Activated naive CD4-positive, alpha-beta T cell treated with anti-CD3 and anti-CD28 coated beads, Interleukin-2, amount 50 U/mL, for 72 hours (primary cell): ENCODE results near the gene BCAN. TPM values are rescaled to one million over a fixed set of nuclear protein-coding genes. Genes with fewer than 3 reads are reported as not detected.
"Not testable (repeated sequence)": the region's sequence is repeated elsewhere in the genome, so short reads cannot be mapped to it uniquely, and the experiment has no call there.

Experiments
- ATAC-seq, 2 donors: fragments of 150-1000 bp; cut with Tn5 transposase; 2 replicates each; pipeline ENCODE4 v1.10.0; 2021; ENCODE audit warnings: mild to moderate bottlenecking in 2 of 2, moderate library complexity in 2 of 2
- DNase-seq, 2 donors: peaks; one replicate each; pipeline ENCODE4 v3.0.0; 2021 to 2022; ENCODE audit warnings: low spot score in 2 of 2
- H3K27ac Mint-ChIP-seq, 2 donors: one replicate each; pipeline ENCODE4 v1.8.0; 2022; ENCODE audit warnings: mild to moderate bottlenecking in 2 of 2, mixed read lengths in 2 of 2
- H3K36me3 Mint-ChIP-seq, 2 donors: one replicate each; pipeline ENCODE4 v1.8.0; 2022; ENCODE audit warnings: mixed read lengths in 2 of 2
- H3K9me3 Mint-ChIP-seq, 2 donors: one replicate each; pipeline ENCODE4 v1.8.0; 2022; ENCODE audit warnings: mixed read lengths in 2 of 2
- total RNA-seq, 2 donors: library from RNA; stranded (reverse); gene quantifications; one replicate each; pipeline ENCODE4 v1.2.3, GENCODE V29; 2022

BCAN gene
- total RNA-seq, 2 donors from 2014 or later, result not detected

DNA sequence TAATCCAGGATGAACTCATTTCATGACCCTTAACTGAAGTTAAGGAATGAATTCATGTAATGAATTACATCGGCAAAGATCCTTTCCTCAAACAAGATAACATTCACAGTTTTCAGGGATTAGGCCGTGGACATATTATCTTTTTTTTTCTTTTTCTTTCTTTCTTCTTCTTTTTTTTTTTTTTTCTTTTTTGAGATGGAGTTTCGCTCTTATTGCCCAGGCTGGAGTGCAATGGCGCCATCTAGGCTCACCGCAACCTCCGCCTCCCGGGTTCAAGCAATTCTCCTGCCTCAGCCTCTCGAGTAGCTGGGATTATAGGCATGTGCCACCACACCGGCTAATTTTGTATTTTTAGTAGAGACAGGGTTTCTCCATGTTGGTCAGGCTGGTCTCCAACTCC, 10.8 kb upstream of the BCAN start:
- not testable (repeated sequence) for H3K9me3 Mint-ChIP-seq, H3K27ac Mint-ChIP-seq, DNase-seq, ATAC-seq, H3K36me3 Mint-ChIP-seq

DNA sequence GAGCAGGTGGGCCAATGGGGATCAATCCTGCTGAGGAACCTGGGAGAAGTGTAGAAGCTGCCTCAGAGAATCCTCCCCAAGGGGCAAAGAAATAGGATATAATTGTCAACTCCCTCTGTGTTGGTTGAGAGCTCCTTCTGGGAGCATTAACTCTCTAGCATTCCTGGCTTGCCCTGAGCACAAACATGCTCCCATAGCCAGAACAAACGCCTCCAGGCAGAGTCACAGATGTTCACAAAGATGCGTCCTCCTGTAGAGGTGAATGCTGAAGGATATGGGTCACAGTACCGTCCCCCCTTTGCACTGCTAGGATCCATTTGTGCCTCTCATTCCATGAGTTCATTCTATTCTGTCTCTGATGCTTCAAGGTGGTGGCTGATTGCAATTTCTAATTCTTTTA, 9.6 kb upstream of the BCAN start:
- Mint-ChIP-seq H3K27ac (peak overlapping the region in 1 of 2 donors; percentile 12), H3K9me3 (no peaks in the 10 kb centered on the region), H3K36me3 (no peaks in the 10 kb centered on the region)
- DNase-seq (no peak), ATAC-seq (no peak)

DNA sequence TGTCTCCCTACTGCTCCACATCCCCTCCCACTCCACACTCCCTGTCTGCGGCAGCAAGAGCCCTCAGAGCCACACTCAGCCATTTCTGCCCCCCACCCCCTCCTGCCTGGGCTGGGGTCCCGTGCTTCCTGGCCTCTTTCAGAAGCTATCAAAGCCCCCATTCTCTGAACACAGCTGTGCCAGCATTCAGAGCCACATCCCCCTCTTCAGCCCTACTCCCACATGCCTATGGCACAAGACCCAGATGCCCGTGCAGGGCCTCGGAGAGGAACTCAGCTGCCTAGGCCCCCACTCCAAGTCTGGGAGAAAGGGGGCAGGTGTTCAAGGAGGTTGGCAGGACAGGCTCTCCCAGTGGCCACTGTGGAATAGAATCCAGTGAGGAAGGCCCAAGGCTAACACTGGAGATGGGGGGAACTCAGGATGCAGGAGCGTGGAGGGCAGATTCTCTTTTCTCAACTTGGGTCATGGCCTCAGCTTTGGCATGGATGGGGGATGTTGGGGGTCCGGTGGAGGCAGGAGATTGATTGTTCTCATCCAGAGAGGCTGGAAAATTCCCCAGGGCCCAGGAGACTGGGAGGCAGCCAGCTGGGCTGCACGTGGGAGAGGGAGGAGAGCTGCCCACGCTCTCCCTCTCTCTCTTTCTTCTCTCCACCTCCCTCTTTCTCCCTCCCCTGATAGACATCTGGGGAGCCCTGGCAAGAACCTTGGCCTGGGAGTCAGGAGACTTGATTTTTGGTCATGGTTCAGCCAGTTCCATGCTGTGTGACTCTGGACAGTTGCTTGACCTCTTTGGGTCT, 3.5 kb upstream of the BCAN start:
- H3K36me3 Mint-ChIP-seq, result peaks cover 0 to 7% of the 10 kb centered on the region in 2 donors
- H3K27ac Mint-ChIP-seq, result no peak overlapping the region
- ATAC-seq (no peak), DNase-seq (no peak)
- H3K9me3 Mint-ChIP-seq, result no peaks in the 10 kb centered on the region

DNA sequence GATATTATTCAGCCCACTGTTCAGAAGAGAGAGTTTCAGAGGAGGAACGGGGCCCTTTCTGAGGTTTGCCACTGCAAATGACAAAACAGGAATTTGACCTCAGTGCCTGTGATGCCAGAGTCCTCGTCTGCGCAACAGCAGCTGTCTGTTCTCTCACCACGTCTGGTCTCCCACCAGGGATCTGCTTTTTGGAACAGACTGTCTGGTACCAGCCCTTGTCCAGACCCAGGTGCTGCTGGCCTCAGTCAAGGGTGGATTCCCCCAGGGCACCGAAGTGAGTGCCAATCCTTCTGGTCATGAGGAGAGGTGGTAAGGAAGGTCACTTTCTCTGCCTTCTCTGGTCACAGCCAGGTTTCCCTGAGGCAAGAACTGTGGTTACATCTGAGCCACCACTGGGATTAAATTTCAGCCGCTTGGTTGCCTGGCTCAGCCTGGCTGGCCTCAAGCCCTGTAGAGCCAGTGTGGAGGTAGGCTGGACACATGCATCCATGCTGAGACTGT, 2.3 kb upstream of the BCAN start:
- no peak overlapping the region for H3K27ac Mint-ChIP-seq
- H3K9me3 Mint-ChIP-seq, result no peaks in the 10 kb centered on the region
- DNase-seq (no peak), ATAC-seq (no peak)
- H3K36me3 Mint-ChIP-seq, result peaks cover 0 to 7% of the 10 kb centered on the region in 2 donors

DNA sequence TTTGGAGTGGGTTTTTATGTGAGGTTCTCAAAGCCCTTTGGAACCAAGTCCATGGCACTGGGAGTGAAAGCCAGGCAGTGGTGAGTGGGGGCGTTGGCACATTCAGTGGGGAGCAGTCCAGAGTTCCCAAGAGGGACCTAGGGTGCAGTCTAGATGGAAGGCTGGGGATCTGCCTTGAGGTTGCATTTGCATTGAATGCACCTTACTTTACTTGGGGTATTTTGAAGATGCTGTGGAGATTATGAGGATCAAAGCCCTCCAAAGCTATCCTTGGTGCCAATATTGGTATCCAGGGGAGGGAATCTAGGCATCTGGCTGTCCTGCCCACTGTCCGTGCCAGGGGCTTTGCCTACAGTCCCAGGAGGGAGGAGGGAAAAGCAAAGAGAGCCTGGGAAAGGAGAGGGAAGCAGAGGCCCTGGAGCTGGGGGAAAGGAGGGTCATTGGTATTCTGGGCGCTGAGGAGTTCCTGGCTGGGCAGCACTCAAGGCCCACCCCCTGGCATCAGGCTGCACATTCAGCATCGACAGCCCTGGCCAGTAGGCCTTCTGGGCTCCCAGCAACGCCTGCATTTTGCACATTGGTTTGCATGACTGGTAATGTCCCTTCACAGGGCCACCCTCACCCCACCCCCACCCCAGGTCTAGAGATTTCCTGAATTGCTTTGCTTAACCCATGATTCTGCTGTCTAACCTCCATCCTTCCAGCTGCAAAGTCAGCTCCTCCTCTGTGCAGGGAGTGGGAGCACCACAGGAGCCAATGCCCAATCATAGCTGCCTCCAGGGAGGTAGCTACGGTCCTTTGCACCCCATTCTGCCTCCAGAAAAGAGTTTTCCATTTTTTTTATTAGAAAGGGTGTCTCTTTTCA, 843 bp upstream of the BCAN start:
- H3K36me3 Mint-ChIP-seq, result peaks cover 0 to 7% of the 10 kb centered on the region in 2 donors
- DNase-seq (no peak), ATAC-seq (no peak)

DNA sequence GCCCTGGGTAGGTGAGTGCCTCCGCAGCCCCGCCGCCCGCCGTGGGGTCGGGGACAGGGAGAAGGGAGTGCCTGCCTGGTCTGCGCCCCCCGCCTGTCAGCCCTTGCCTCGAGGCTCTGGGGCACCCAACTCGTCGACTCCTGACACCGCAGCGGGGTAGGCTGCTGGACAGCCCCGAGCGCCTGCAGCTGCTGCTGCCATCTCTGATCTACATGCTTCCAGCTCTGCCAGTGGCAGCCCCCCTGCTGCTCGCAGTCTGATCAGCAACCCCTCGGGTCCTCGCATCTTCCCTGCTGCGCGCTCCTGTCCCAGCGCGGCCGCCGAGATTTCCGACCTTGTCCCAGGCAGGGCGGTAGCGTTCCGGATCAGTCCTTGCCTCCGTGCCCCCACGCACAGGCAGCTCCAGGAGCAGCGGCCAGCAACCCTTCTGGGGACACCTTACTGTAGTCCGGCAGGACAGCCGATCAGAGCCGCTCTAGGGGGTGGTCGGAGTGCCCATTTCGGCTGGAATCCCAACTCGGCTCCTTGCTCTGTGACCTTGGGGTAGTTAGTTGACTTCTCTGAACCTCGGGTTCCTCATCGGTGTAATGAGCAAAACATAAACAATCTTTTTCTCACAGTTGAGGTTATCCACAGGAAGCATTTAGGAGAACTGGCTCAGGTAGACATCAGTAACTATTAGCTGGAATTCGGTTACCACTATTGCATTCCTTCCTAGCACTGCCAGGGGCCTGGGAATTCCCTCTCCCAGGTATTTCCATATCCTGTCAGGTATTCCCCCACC, 540 bp downstream of the BCAN start:
- peaks cover 0 to 7% of the 10 kb centered on the region in 2 donors for H3K36me3 Mint-ChIP-seq
- DNase-seq (no peak), ATAC-seq (no peak)
- no peaks in the 10 kb centered on the region for H3K9me3 Mint-ChIP-seq
- no peak overlapping the region for H3K27ac Mint-ChIP-seq

More for the DNA sequence above, 843 bp upstream of the BCAN start:
- H3K27ac Mint-ChIP-seq, result no peak overlapping the region
- H3K9me3 Mint-ChIP-seq, result no peaks in the 10 kb centered on the region

DNA sequence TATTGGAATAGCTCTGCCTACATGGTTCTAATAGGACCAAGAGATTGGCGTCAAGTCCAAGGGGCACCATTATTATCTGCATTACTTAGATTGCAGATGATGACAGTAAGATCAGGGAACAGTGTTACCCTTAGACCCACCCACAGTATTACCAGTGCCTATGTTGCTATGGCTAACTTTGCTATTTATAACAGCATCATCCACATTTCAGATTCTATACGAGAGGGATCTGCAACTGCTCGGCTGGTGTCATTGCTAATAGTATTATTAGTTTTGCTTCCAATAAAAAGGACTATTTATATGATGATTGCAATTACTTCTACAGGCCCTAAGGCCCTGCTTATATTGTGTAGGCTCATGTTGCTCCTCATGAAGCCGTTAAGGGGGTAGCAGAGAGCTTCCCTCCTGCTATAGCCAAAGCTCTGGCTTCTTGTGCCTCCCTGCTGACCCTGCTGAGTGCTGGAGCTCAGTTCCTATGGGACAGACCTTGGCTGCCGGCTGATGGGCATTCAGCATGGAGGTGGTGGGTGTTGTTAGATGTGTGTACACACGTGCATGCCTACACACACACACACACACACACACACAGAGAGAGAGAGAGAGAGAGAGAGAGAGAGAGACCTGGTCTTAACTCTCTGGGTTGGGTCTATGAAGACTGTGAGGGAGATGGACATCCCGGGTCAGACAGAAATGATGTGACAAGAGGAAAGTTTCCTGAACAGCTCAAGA, 1.3 kb downstream of the BCAN start:
- DNase-seq (no peak), ATAC-seq (no peak)
- Mint-ChIP-seq H3K27ac (no peak overlapping the region), H3K36me3 (peaks cover 0 to 7% of the 10 kb centered on the region in 2 donors), H3K9me3 (no peaks in the 10 kb centered on the region)

DNA sequence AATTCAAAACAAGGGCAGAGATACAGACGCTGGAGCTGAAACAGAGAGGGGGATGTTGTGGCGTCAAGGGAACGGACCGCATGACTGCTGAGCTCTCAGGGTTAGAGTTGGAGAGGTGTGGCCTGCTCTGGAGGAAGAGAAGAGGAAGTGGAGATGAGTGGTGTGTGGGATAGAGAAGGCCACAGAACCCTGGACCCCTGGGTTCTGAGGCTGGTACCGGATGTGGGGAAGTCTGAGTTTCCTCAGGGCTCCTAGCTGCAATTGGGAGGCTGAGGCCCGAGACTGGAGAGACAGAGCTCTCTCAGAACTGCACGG, 1.8 kb downstream of the BCAN start:
- no peak overlapping the region for H3K27ac Mint-ChIP-seq
- peaks cover 0 to 7% of the 10 kb centered on the region in 2 donors for H3K36me3 Mint-ChIP-seq
- DNase-seq, result no peak
- H3K9me3 Mint-ChIP-seq, result no peaks in the 10 kb centered on the region
- peak; percentile 77 to 80 for ATAC-seq

DNA sequence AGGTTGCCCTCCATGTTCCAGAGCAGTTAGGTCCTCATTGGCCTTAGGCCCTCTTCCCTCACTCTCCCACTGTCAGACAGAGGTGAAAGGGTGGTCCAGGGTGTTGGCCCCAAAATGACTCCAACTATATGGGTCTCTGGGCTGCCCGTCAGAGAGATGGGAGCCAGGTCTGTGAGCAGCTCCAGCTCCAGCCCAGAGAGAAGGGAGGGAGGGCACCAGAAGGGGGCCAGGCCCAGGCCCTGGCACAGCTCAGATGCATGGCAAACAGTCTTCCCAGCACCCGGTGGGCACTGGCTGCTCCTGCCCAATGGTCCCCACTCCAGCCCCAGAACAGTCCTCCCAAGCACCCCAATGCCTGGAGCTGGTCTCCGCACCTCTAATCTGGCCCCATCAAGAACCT, 2.2 kb downstream of the BCAN start:
- DNase-seq, result no peak
- H3K27ac Mint-ChIP-seq, result no peak overlapping the region
- ATAC-seq, result no peak
- peaks cover 0 to 7% of the 10 kb centered on the region in 2 donors for H3K36me3 Mint-ChIP-seq
- no peaks in the 10 kb centered on the region for H3K9me3 Mint-ChIP-seq

DNA sequence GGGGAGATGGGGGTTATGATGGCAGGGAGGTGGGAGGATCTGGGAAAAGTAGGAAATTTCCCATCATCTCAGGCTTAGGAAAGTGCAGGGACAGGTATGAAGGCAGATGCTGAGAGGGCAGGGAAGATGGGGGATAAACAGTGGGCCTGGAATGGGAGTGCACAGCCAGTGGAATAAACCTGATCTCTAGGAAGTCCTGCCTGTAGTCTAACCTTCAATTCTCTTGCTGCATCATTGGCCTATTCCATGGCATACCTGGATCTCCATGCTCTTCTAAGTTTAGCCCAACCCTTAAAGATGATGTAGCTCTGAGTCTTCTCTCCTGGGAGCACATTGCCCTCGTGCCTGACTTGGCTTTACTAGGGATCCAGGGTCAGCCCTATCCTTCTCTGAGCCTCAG, 2.7 kb downstream of the BCAN start:
- H3K27ac Mint-ChIP-seq, result no peak overlapping the region
- DNase-seq, result no peak
- H3K9me3 Mint-ChIP-seq, result no peaks in the 10 kb centered on the region
- peaks cover 0 to 7% of the 10 kb centered on the region in 2 donors for H3K36me3 Mint-ChIP-seq
- ATAC-seq, result no peak

DNA sequence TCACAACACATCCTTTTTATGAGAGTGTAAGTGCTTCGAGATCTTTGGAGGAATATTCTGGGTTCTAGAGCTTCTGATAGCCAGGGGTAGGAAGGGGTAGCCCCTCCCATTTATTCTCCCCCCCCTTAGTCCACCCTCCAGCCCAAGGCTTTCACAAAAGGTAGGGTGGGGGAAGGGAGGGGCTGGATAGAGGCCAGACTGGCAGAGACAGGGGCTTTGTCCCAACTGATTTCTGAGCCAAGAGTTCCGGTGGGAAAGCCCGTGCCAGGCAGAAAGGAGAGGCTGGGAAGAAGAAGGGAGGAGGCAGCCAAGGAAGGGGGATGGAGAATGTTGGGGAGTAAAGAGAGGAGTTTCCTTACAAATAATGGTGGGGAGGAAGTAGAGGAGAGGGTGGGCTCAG, 3.1 kb downstream of the BCAN start:
- ATAC-seq (no peak), DNase-seq (no peak)
- no peaks in the 10 kb centered on the region for H3K9me3 Mint-ChIP-seq
- peaks cover 0 to 7% of the 10 kb centered on the region in 2 donors for H3K36me3 Mint-ChIP-seq
- no peak overlapping the region for H3K27ac Mint-ChIP-seq

DNA sequence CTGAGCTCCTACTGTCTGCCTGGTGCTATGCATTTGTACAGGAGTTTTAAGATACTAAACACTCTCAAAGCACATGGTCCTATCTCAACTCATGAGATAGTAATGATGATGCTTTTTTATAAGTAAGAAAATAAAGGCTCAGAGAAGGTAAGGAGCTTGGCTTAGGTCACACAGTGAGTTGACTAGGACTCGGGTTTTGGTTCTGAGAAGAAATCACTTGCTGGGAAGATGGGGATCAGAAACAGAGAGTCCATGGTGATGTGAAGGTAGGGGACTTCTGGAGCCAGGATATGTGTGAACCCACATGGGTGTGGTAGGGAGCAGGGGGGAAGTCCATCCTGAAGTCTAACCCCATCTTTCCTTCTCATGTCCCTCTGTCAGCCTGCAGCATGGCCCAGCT, 3.7 kb downstream of the BCAN start:
- no peaks in the 10 kb centered on the region for H3K9me3 Mint-ChIP-seq
- DNase-seq, result no peak
- no peak overlapping the region for H3K27ac Mint-ChIP-seq
- ATAC-seq, result no peak
- H3K36me3 Mint-ChIP-seq, result peaks cover 0 to 7% of the 10 kb centered on the region in 2 donors

DNA sequence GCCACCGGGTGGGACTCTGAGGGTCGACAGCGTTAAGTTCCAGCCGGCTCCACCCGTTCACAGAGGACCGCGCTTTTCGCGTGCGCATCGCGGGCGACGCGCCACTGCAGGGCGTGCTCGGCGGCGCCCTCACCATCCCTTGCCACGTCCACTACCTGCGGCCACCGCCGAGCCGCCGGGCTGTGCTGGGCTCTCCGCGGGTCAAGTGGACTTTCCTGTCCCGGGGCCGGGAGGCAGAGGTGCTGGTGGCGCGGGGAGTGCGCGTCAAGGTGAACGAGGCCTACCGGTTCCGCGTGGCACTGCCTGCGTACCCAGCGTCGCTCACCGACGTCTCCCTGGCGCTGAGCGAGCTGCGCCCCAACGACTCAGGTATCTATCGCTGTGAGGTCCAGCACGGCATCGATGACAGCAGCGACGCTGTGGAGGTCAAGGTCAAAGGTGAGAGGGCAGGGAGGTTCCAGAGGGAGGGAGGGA, 4.9 kb downstream of the BCAN start:
- DNase-seq (no peak), ATAC-seq (no peak)
- Mint-ChIP-seq H3K27ac (no peak overlapping the region), H3K36me3 (peaks cover 0 to 7% of the 10 kb centered on the region in 2 donors), H3K9me3 (no peaks in the 10 kb centered on the region)

DNA sequence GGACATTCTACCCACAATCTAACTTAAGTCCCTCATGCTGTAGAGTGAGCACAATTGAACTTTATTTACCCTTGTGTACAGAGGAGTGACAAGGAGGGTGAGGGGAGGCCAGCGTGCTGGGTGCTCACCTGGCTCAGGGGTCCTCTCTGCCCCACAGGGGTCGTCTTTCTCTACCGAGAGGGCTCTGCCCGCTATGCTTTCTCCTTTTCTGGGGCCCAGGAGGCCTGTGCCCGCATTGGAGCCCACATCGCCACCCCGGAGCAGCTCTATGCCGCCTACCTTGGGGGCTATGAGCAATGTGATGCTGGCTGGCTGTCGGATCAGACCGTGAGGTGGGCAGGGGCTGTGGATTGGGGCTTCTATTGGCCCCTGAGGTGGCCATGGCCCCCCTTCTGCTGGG, 5.4 kb downstream of the BCAN start:
- ATAC-seq (no peak), DNase-seq (no peak)
- H3K27ac Mint-ChIP-seq, result no peak overlapping the region
- no peaks in the 10 kb centered on the region for H3K9me3 Mint-ChIP-seq
- peaks cover 0 to 6% of the 10 kb centered on the region in 2 donors for H3K36me3 Mint-ChIP-seq

DNA sequence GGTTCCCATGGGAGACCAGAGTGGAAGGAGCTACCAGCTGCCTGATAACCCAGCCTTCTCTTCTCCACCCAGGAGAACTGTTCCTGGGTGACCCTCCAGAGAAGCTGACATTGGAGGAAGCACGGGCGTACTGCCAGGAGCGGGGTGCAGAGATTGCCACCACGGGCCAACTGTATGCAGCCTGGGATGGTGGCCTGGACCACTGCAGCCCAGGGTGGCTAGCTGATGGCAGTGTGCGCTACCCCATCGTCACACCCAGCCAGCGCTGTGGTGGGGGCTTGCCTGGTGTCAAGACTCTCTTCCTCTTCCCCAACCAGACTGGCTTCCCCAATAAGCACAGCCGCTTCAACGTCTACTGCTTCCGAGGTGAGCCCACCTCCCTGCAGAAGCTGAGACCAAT, 6.6 kb downstream of the BCAN start:
- no peaks in the 10 kb centered on the region for H3K9me3 Mint-ChIP-seq
- no peaks in the 10 kb centered on the region for H3K36me3 Mint-ChIP-seq
- ATAC-seq (no peak), DNase-seq (no peak)
- H3K27ac Mint-ChIP-seq, result no peak overlapping the region

DNA sequence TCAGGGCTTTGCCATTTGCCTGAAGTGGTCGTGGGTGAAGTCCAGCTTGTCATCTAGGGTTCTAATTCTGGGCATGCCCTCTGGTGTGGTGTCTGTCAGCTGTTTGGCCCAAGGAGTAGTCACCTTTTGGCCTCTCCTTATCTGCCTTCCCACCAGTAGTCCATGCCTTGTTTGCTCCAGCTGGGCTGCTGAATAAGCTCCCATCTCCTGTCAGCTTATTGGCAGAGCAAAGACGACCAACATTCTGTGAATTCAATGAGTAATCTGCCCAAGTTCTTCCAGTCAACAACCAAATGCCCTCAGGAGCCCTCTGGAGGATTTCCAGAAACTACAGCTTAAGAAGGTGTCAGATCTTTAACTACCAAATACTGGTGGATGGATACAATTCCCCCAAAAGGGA, 7.0 kb downstream of the BCAN start:
- DNase-seq (no peak), ATAC-seq (no peak)
- Mint-ChIP-seq H3K36me3 (no peaks in the 10 kb centered on the region), H3K9me3 (no peaks in the 10 kb centered on the region), H3K27ac (no peak overlapping the region)
